Uterus (tissue), 2 donors: ENCODE data around the gene NTRK2.

Source experiments
- CTCF ChIP-seq, 4 experiments: fragments of 200-600 bp in 2 of 4; fragments of 450-650 bp in 2 of 4; sonication (generic) in 2 of 4; IDR thresholded peaks; one replicate each; pipeline ENCODE4 v1.5.1; 2016 to 2019; ENCODE audit warnings: antibody characterized with exemption in 4 of 4, mild to moderate bottlenecking in 2 of 4, moderate library complexity in 1 of 4
- POLR2A ChIP-seq, 2 donors: fragments of 450-650 bp; IDR thresholded peaks; one replicate each; pipeline ENCODE4 v1.6.1; 2016; ENCODE audit warnings: antibody characterized with exemption in 2 of 2, mild to moderate bottlenecking in 1 of 2, moderate library complexity in 1 of 2

DNA sequence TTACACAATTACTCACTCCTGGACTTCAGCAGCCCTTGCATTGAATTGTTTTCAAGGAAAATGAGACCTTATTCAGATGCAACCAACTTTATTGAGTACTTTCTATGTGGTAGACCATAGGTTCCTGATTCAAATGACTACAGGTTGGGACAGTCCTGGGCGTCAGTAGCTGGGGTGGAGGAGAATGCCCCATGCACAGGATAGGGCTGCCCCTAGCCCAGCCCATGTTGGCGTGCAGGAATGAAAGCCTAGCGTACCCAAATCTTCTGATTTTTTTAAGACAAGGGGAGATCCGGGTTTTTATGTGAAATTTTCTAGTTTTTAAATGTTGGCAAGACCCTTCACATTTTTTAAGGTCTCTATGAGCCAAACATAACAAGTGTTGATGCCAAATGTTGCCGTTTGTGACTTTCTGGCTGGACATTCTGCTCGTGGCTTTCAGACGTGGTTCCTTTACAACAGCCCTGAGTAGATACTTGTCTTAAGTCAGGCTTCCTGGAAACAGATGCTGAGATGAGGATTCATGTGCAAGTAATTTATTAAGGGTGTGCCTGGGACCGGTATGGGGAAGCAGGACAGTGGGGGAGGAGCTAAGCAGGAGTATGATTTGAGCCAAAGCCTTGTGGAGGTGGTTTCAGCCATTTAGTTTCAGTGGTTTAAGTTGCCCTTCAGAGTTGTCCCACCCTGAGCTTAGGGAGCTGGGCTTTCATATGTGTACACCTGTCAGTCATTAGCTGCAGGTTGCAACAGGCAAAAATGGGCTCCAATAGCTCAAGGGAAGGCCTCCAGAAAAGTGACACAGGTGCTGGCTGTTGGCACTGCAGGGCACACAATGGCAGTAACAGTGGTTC is 154.1 kb downstream of the NTRK2 start:
- no peak for TF ChIP-seq CTCF (IDR thresholded peaks at IDR 0.05)
- TF ChIP-seq POLR2A (IDR thresholded peaks at IDR 0.05) = no peak
